HepG2 (cell line): ENCODE measurements around the gene TNFRSF25. TPM values are rescaled to one million over a fixed set of nuclear protein-coding genes. Genes with fewer than 3 reads are reported as not detected.

ENCODE experiments used
- ATAC-seq: fragments of 200-7000 bp; cut with Tn5 transposase; 3 replicates; pipeline ENCODE4 v1.9.1; 2020; ENCODE audit warnings: mild to moderate bottlenecking, moderate library complexity
- BruUV-seq: library from RNA; stranded (reverse); fragments of 400-500 nt; replicated peaks from 2 replicates; lab custom pipeline; 2021; lab: Mats Ljungman, UMichigan
- CTCF ChIA-PET: fragments of 300-600 bp; formaldehyde crosslinking; extraction: SDS; loops from one replicate; lab custom pipeline; 2021; ENCODE audit warnings: low total read pairs, inconsistent platforms, low intra/inter-chr PET ratio; lab: Yijun Ruan, JAX
- POLR2A ChIA-PET: fragments of 350-600 bp; sonication (Branson Sonifier 250); formaldehyde crosslinking; loops from one replicate; lab custom pipeline; 2020; ENCODE audit warnings: antibody characterized with exemption, inconsistent platforms; lab: Yijun Ruan, JAX
- DNase-seq: peaks from one replicate; pipeline ENCODE4 v3.0.0-alpha.2; 2015; ENCODE audit warnings: low spot score
- FAIRE-seq: peaks from 3 replicates; lab custom pipeline; 2011; peaks lifted over from hg19 to GRCh38; lab: Jason Lieb, UNC
- H2AFZ ChIP-seq: one replicate; pipeline ENCODE4 v1.6.1; 2011; ENCODE audit warnings: low read length, inconsistent platforms
- H3K27ac ChIP-seq: fragments of 300-600 bp; 3 replicates; pipeline ENCODE4 v1.8.0; 2011; ENCODE audit warnings: mixed run types, mild to moderate bottlenecking, mixed read lengths, low read length, inconsistent platforms; ENCODE audit not compliant: insufficient read depth; ENCODE audit errors: extremely low read length
- H3K27me3 ChIP-seq, 2 experiments: fragments of 200-600 bp in 1 of 2; 2 replicates in 1 of 2; 3 replicates in 1 of 2; pipeline versions ENCODE4 v1.6.0 to v1.8.0; 2011; ENCODE audit warnings: low read length in 2 of 2, mild to moderate bottlenecking in 2 of 2, moderate library complexity in 2 of 2, inconsistent platforms in 1 of 2; ENCODE audit not compliant: insufficient read depth in 2 of 2, control insufficient read depth in 1 of 2
- H3K36me3 ChIP-seq, 2 experiments: fragments of 200-600 bp in 1 of 2; replicated peaks in 1 of 2; 2 replicates in 1 of 2; 3 replicates in 1 of 2; pipeline versions ENCODE4 v1.5.1 to v1.8.0; 2011; ENCODE audit warnings: low read length in 2 of 2, inconsistent platforms in 1 of 2; ENCODE audit not compliant: insufficient read depth in 2 of 2, control insufficient read depth in 1 of 2
- H3K4me1 ChIP-seq: 2 replicates; pipeline ENCODE4 v1.5.1; 2012; ENCODE audit warnings: low read length, inconsistent platforms; ENCODE audit not compliant: insufficient read depth
- H3K4me2 ChIP-seq: 2 replicates; pipeline ENCODE4 v1.6.0; 2011; ENCODE audit warnings: low read depth, low read length, inconsistent platforms
- H3K4me3 ChIP-seq, 3 experiments: fragments of 200-600 bp in 1 of 3; sonication (generic), shearing (Covaris generic) in 1 of 3; replicated peaks in 1 of 3; 2 replicates each; pipeline ENCODE4 v1.5.1; 2011 to 2016; ENCODE audit warnings: low read length in 3 of 3, inconsistent platforms in 2 of 3, low read depth in 2 of 3, mild to moderate bottlenecking in 2 of 3, control low read depth in 1 of 3, mixed read lengths in 1 of 3; ENCODE audit not compliant: insufficient read depth in 1 of 3
- H3K79me2 ChIP-seq: one replicate; pipeline ENCODE4 v1.6.1; 2011; ENCODE audit warnings: low read length, inconsistent platforms; ENCODE audit not compliant: insufficient read depth
- H3K9ac ChIP-seq: 2 replicates; pipeline ENCODE4 v1.6.0; 2011; ENCODE audit warnings: mild to moderate bottlenecking, low read depth, low read length, inconsistent platforms; ENCODE audit not compliant: insufficient read depth
- H3K9me3 ChIP-seq: 2 replicates; pipeline ENCODE4 v1.5.1; 2012; ENCODE audit warnings: mild to moderate bottlenecking, low read length
- H4K20me1 ChIP-seq: 2 replicates; pipeline ENCODE4 v1.6.0; 2011; ENCODE audit warnings: inconsistent platforms, mild to moderate bottlenecking, low read length, moderate library complexity; ENCODE audit not compliant: insufficient read depth
- ARNTL ChIP-seq: sonication (generic); formaldehyde crosslinking; IDR thresholded peaks from 2 replicates; pipeline ENCODE4 v1.4.0; 2020; ENCODE audit warnings: mild to moderate bottlenecking, missing genetic modification reagents
- FOXP1 ChIP-seq, 2 experiments: fragments of 450-650 bp in 1 of 2; IDR thresholded peaks; 2 replicates each; pipeline ENCODE4 v1.6.1; 2017 to 2018; ENCODE audit warnings: antibody characterized with exemption in 1 of 2
- MTA3 ChIP-seq: sonication (generic); formaldehyde crosslinking; IDR thresholded peaks from 2 replicates; pipeline ENCODE4 v1.4.0; 2020; ENCODE audit warnings: missing genetic modification reagents
- MYPOP ChIP-seq: sonication (generic); formaldehyde crosslinking; IDR thresholded peaks from 2 replicates; pipeline ENCODE4 v1.8.1; 2023; ENCODE audit warnings: mild to moderate bottlenecking, moderate library complexity, missing genetic modification reagents
- SKI ChIP-seq: fragments of 450-650 bp; IDR thresholded peaks from one replicate; pipeline ENCODE4 v1.6.1; 2018; ENCODE audit warnings: mild to moderate bottlenecking; ENCODE audit not compliant: partially characterized antibody
- U2AF2 ChIP-seq: fragments of 200-400 bp; formaldehyde crosslinking; IDR thresholded peaks from 2 replicates; pipeline ENCODE4 v1.6.1; 2017; ENCODE audit warnings: low read depth, mild to moderate bottlenecking, low read length
- YEATS4 ChIP-seq: sonication (generic); formaldehyde crosslinking; IDR thresholded peaks from 2 replicates; pipeline ENCODE4 v1.4.0; 2020; ENCODE audit warnings: missing genetic modification reagents, borderline replicate concordance
- ZNF296 ChIP-seq: sonication (generic); formaldehyde crosslinking; conservative IDR thresholded peaks from 2 replicates; pipeline ENCODE4 v1.5.0; 2020; ENCODE audit warnings: mild to moderate bottlenecking, missing genetic modification reagents
- ZNF33B ChIP-seq: sonication (generic); formaldehyde crosslinking; IDR thresholded peaks from 2 replicates; pipeline ENCODE4 v1.5.1; 2020; ENCODE audit warnings: mild to moderate bottlenecking, missing genetic modification reagents
- ZNF496 ChIP-seq: sonication (generic); formaldehyde crosslinking; IDR thresholded peaks from 2 replicates; pipeline ENCODE4 v1.8.1; 2023; ENCODE audit warnings: mild to moderate bottlenecking, moderate library complexity, missing genetic modification reagents; ENCODE audit not compliant: insufficient replicate concordance
- ZNF713 ChIP-seq: sonication (generic); formaldehyde crosslinking; IDR thresholded peaks from 2 replicates; pipeline ENCODE4 v1.4.0; 2020; ENCODE audit warnings: mild to moderate bottlenecking, missing genetic modification reagents
- ZZZ3 ChIP-seq: sonication (generic); formaldehyde crosslinking; IDR thresholded peaks from 2 replicates; pipeline ENCODE4 v1.4.0; 2020; ENCODE audit warnings: missing genetic modification reagents, mild to moderate bottlenecking, borderline replicate concordance
- WGBS: methylation state at CpG from one replicate; pipeline ENCODE4 v1.1.6; 2017; ENCODE audit warnings: low lambda C conversion rate; 5-methylcytosine and 5-hydroxymethylcytosine counted together
- in situ Hi-C: cut with HindIII; loops from 2 replicates; pipeline ENCODE4 v1.10.0; 2017; ENCODE audit warnings: low pct_unique_long_range_greater_than_20kb; ENCODE audit not compliant: extremely low pct_ligation_motif_present
- intact Hi-C: fragments of 100-400 bp; cut with micrococcal nuclease; formaldehyde crosslinking; loops from one replicate; pipeline ENCODE4 v1.10.0; 2022; ENCODE audit not compliant: unreplicated experiment
- polyA plus RNA-seq, 8 experiments: library from polyadenylated mRNA; depleted of rRNA in 3 of 8; stranded (reverse) in 7 of 8; unstranded in 1 of 8; fragments of >200 nt; fragmentation: Illumina TruSeq in 4 of 8; extraction: Trizol in 4 of 8; gene quantifications; 2 replicates each; pipeline versions ENCODE4 v1.2.1 to v1.2.3, GENCODE V29; 2011 to 2016; ENCODE audit warnings: low read depth in 4 of 8, missing spikeins in 1 of 8, mixed read lengths in 1 of 8; ENCODE audit not compliant: insufficient read depth in 1 of 8
- total RNA-seq, 5 experiments: library from RNA; depleted of rRNA; stranded (reverse); fragments of >200 nt; fragmentation: Illumina TruSeq; extraction: Trizol; gene quantifications; 2 replicates each; pipeline ENCODE4 v1.2.3, GENCODE V29; 2016; ENCODE audit warnings: low read depth in 1 of 5
- TF ChIP-seq, protein P1 (sequence below): IDR thresholded peaks from 2 replicates; pipeline ENCODE4 v1.6.1; 2016; ENCODE audit warnings: low read depth, control low read depth

Gene TNFRSF25
- total and polyA plus RNA-seq, 2 of the 13 experiments (the other 11 are each of a cell fraction or from before 2014, with no cell fraction given), result 1.4 to 1.5 TPM

DNA sequence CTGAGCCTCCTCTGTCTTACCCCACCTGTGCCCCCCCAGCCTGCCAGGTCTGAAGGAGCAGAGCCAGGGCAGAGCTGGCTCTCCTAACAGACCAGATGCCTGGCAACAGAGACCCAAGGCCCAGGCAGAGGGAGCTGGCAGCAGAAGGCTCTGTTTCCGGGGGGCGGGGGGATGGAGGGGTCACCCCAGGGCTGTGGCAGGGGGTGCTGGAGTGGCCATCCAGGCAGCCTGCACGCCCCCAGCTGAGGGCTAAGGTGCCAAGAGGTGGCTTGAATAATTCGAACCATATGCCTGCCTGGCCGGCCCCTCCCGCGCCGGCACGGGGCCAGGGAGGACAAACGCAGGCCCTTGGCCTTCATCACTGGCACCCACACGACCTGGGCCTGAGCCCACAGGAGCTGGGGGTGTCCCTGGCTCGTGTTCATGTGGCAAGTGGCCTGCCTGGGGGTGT is 41.5 kb upstream of the TNFRSF25 start:
- Histone ChIP-seq H3K9me3 (no peaks in the 10 kb centered on the region), H3K79me2 (no peaks in the 10 kb centered on the region), H4K20me1 (no peaks in the 10 kb centered on the region), H2AFZ (no peak overlapping the region), H3K27ac (no peak overlapping the region), H3K9ac (no peak overlapping the region), H3K36me3 (no peaks in the 10 kb centered on the region), H3K4me2 (no peak overlapping the region), H3K4me3 (no peak overlapping the region), H3K4me1 (peaks cover 64% of the 10 kb centered on the region), H3K27me3 (peaks cover 26 to 57% of the 10 kb centered on the region in 2 experiments; a peak in 4 of 5 replicates)
- CTCF ChIA-PET, result no interaction called here
- no peak for DNase-seq
- in situ Hi-C loops (no loop called here), intact Hi-C loops (no loop called here)
- ATAC-seq, result no peak
- WGBS, result 31% methylated on average over 2 of the region's 12 CpGs
- no peak for FAIRE-seq
- POLR2A ChIA-PET, result interaction anchor here (1.3 kb wide), 1 partner anchor 9 kb away, joined by 5 read pairs; no protein-coding TSS in a partner anchor
- no TSS peak for BruUV-seq
- TF ChIP-seq SKI, result no peak
- TF ChIP-seq U2AF2, result no peak
- TF ChIP-seq FOXP1 (IDR thresholded peaks at IDR 0.05), result no peak
- no peak for TF ChIP-seq FOXP1 (CRISPR knock-in tag; IDR thresholded peaks at IDR 0.05)
- TF ChIP-seq ARNTL (CRISPR knock-in tag), result no peak
- TF ChIP-seq ZNF33B, result no peak
- TF ChIP-seq ZNF296 (CRISPR knock-in tag), result no peak
- no peak for TF ChIP-seq ZNF496 (CRISPR knock-in tag)
- TF ChIP-seq YEATS4 (CRISPR knock-in tag), result no peak
- TF ChIP-seq, protein P1, sequence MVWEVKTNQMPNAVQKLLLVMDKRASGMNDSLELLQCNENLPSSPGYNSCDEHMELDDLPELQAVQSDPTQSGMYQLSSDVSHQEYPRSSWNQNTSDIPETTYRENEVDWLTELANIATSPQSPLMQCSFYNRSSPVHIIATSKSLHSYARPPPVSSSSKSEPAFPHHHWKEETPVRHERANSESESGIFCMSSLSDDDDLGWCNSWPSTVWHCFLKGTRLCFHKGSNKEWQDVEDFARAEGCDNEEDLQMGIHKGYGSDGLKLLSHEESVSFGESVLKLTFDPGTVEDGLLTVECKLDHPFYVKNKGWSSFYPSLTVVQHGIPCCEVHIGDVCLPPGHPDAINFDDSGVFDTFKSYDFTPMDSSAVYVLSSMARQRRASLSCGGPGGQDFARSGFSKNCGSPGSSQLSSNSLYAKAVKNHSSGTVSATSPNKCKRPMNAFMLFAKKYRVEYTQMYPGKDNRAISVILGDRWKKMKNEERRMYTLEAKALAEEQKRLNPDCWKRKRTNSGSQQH (CRISPR knock-in tag), result no peak
- TF ChIP-seq ZZZ3 (CRISPR knock-in tag), result no peak
- TF ChIP-seq MTA3 (CRISPR knock-in tag), result no peak
- no peak for TF ChIP-seq ZNF713 (CRISPR knock-in tag)
- no peak for TF ChIP-seq MYPOP (CRISPR knock-in tag)
